ENCODE results near the gene WWC1. TPM values are rescaled to one million over a fixed set of nuclear protein-coding genes. Genes with fewer than 3 reads are reported as not detected.

The WWC1 gene
- total and polyA plus RNA-seq, 10 of the 15 experiments (the other 5 are each of a cell fraction or from before 2014, with no cell fraction given) = 0.50 to 7.8 (median 2.5) TPM

DNA sequence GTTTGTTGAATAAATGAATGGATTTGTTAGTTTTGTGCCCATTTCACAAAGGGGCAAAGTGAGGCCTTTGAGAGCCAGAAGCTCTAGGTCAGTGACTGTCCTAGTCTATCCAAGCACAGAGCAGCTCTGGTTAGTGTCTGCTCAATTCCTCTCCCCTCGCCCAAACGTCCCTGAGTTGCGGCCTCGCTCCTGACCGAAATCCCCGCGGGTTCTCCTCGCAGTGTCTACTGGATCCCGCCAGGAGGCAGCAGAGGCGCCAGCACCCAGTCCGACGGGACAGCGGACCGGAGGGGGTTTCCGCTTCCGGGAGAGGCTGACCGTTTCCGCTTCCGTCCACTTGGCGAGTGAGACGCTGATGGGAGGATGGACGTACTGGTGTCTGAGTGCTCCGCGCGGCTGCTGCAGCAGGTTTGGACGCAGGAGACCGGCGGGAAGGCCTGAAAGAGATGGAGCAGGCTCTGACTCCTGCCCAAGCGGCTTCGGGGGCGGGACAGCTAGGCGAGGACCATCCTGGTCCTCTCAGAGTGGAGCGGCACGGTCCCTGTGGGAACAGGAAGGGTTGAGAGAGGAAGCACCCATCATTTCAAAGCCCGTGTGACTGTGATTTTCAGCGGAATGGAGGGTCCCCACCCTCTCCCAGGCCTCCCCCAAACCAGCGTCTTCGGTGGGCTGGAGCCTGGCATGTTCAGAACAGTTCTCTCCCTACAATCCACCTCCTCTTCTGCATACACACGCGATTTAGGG is 194.9 kb downstream of the WWC1 start, which contains the start of gene RARS1 (continued):
- peak; percentile 91; the same call in 1 of the 2 replicates for TF ChIP-seq RB1 (IDR thresholded peaks at IDR 0.05; ENCODE audit: borderline replicate concordance)
- TF ChIP-seq, protein P1, sequence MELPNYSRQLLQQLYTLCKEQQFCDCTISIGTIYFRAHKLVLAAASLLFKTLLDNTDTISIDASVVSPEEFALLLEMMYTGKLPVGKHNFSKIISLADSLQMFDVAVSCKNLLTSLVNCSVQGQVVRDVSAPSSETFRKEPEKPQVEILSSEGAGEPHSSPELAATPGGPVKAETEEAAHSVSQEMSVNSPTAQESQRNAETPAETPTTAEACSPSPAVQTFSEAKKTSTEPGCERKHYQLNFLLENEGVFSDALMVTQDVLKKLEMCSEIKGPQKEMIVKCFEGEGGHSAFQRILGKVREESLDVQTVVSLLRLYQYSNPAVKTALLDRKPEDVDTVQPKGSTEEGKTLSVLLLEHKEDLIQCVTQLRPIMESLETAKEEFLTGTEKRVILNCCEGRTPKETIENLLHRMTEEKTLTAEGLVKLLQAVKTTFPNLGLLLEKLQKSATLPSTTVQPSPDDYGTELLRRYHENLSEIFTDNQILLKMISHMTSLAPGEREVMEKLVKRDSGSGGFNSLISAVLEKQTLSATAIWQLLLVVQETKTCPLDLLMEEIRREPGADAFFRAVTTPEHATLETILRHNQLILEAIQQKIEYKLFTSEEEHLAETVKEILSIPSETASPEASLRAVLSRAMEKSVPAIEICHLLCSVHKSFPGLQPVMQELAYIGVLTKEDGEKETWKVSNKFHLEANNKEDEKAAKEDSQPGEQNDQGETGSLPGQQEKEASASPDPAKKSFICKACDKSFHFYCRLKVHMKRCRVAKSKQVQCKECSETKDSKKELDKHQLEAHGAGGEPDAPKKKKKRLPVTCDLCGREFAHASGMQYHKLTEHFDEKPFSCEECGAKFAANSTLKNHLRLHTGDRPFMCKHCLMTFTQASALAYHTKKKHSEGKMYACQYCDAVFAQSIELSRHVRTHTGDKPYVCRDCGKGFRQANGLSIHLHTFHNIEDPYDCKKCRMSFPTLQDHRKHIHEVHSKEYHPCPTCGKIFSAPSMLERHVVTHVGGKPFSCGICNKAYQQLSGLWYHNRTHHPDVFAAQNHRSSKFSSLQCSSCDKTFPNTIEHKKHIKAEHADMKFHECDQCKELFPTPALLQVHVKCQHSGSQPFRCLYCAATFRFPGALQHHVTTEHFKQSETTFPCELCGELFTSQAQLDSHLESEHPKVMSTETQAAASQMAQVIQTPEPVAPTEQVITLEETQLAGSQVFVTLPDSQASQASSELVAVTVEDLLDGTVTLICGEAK (IDR thresholded peaks at IDR 0.05; ENCODE audit: borderline replicate concordance) = peak; percentile 98
- TF ChIP-seq HDAC2 (IDR thresholded peaks at IDR 0.05) = no peak
- peak; percentile 55; the same call in 1 of the 2 replicates for TF ChIP-seq SMC3 (IDR thresholded peaks at IDR 0.05; ENCODE audit: borderline replicate concordance, low read length)
- peak; percentile 100 for TF ChIP-seq GABPA (IDR thresholded peaks at IDR 0.05; ENCODE audit: low read depth)
- TF ChIP-seq SRF (IDR thresholded peaks at IDR 0.05; ENCODE audit: low read depth in 2 of 2, low read length in 2 of 2) = peak in 1 of 2 experiments; percentile 63; a peak in 1 of 4 replicates
- TF ChIP-seq STAT3 (IDR thresholded peaks at IDR 0.05; ENCODE audit: low read depth, low read length) = no peak
- TF ChIP-seq CHD2 (IDR thresholded peaks at IDR 0.05; ENCODE audit: borderline replicate concordance, low read depth, low read length) = 0 out of 2 replicates have a peak, but pooled peaks have one; percentile 7
- peak; percentile 58 for TF ChIP-seq SIX5 (IDR thresholded peaks at IDR 0.05; ENCODE audit: low read depth, low read length, severe bottlenecking)
- peak; percentile 25; the same call in 1 of the 2 replicates for TF ChIP-seq WRNIP1 (IDR thresholded peaks at IDR 0.05; ENCODE audit: borderline replicate concordance, low read depth, low read length)
- TF ChIP-seq SUPT20H (IDR thresholded peaks at IDR 0.05; ENCODE audit: borderline replicate concordance, control insufficient read depth, low read depth, low read length) = no peak
- TF ChIP-seq BMI1 (IDR thresholded peaks at IDR 0.05; ENCODE audit: borderline replicate concordance) = no peak
- TF ChIP-seq FOS (IDR thresholded peaks at IDR 0.05; ENCODE audit: borderline replicate concordance, extremely low read depth, insufficient read length) = no peak
- TF ChIP-seq RBBP5 (conservative IDR thresholded peaks at IDR 0.05) = no peak
- no peak for TF ChIP-seq FOXM1 (IDR thresholded peaks at IDR 0.05; ENCODE audit: low read depth, low read length)
- no peak for TF ChIP-seq BRCA1 (IDR thresholded peaks at IDR 0.05; ENCODE audit: low read depth, low read length)
- peak; percentile 54 for TF ChIP-seq MYC (IDR thresholded peaks at IDR 0.05; ENCODE audit: insufficient read depth, insufficient read length, insufficient replicate concordance, low read length, severe bottlenecking)
- no peak for TF ChIP-seq EP300 (IDR thresholded peaks at IDR 0.05; ENCODE audit: borderline replicate concordance in 1 of 2, control insufficient read depth in 1 of 2, low read depth in 2 of 2, low read length in 2 of 2)
- TF ChIP-seq PKNOX1 (IDR thresholded peaks at IDR 0.05) = peak; percentile 82
- TF ChIP-seq, protein P2, sequence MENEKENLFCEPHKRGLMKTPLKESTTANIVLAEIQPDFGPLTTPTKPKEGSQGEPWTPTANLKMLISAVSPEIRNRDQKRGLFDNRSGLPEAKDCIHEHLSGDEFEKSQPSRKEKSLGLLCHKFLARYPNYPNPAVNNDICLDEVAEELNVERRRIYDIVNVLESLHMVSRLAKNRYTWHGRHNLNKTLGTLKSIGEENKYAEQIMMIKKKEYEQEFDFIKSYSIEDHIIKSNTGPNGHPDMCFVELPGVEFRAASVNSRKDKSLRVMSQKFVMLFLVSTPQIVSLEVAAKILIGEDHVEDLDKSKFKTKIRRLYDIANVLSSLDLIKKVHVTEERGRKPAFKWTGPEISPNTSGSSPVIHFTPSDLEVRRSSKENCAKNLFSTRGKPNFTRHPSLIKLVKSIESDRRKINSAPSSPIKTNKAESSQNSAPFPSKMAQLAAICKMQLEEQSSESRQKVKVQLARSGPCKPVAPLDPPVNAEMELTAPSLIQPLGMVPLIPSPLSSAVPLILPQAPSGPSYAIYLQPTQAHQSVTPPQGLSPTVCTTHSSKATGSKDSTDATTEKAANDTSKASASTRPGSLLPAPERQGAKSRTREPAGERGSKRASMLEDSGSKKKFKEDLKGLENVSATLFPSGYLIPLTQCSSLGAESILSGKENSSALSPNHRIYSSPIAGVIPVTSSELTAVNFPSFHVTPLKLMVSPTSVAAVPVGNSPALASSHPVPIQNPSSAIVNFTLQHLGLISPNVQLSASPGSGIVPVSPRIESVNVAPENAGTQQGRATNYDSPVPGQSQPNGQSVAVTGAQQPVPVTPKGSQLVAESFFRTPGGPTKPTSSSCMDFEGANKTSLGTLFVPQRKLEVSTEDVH (IDR thresholded peaks at IDR 0.05; ENCODE audit: low read depth, partially characterized antibody) = peak; percentile 83
- TF ChIP-seq RAD51 (IDR thresholded peaks at IDR 0.05) = no peak
- peak; percentile 98 for TF ChIP-seq POLR2A (IDR thresholded peaks at IDR 0.05; ENCODE audit: low read depth, low read length)
- TF ChIP-seq TBL1XR1 (IDR thresholded peaks at IDR 0.05; ENCODE audit: low read depth, low read length) = peak; percentile 70; the same call in 1 of the 2 replicates
